ENCODE results near the gene DOCK2.

DOCK2 gene

DNA sequence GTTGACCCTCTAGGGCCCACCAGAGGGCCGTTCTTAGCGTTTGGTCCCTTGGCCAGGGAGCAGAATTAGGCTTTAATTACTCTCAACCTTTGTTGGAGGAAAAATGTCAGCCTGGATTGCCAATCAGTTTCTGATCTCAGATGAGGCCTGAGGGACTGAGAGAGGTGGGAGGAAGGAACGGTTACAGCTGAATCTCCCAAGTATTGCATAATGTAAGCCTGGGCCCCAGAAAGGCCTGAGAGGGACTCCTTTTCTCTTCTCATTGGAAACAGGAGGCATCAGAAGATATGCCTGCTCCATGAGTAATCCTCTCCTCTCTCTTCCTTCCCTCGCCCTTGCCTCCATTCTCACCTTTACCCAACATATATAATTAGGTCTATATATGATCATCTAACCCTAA lies 237.5 kb downstream of the DOCK2 start:
- no peak for DNase-seq

DNA sequence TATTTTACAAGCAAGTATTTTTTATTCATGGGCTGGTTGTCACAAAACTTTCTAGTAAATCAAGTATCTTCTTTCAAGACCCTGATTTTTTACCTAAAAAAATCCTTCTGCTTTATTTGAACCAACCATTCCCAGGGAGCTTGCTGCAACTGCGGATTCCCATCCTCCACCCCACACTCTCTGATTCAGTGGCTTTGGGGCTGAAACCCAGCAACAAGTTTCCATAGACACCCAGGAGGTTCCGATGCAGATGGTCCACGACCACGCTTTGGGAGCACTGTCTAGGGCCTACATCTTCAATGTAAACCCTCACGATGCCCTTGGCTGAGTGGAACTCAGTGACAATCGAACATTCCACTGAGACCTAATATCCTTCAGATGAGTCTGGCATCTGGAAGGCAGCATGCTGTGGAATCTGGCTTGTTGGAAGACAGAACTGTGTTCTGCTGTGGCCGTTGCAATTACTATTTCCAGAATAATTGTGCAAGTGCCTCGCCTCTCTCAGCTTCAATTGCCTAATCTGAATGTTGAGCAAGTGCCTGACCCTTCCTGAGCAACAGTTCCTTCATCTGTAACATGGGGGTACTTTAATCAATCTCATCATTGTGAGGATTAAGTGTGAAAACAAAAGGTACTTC lies 238.1 kb downstream of the DOCK2 start:
- DNase-seq = no peak

- DNase-seq = no peak
These were observed 238.7 kb downstream of the DOCK2 start for GRCh38 chr5:169875731-169876130.

DNA sequence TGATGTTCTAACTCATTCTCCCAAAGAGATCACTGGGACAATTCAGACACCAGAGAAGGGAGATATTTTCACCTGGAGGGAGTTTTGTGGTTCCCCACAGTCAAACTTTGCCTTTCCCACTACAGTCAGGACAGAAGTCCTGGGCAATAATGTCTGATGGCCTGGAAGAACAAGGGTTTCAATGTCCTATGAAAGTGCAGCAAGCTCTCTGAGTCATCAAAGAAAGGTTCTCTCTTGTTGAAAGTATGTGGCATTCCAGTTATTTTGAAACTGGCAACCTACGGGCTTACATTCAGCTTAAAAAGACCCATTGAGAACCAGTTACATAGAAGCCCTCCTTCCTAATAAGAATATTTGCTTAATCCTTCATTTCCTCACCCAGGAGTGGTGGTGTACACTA lies 239.3 kb downstream of the DOCK2 start:
- no peak for DNase-seq

GRCh38 chr5:169880012-169880663 lies 243.1 kb downstream of the DOCK2 start:
- DNase-seq = no peak

- DNase-seq = no peak
These were observed 243.7 kb downstream of the DOCK2 start for GRCh38 chr5:169880785-169881184.

GRCh38 chr5:169881702-169882303 lies 244.7 kb downstream of the DOCK2 start:
- no peak for DNase-seq

GRCh38 chr5:169886033-169886432 lies 249.0 kb downstream of the DOCK2 start:
- no peak for DNase-seq

DNA sequence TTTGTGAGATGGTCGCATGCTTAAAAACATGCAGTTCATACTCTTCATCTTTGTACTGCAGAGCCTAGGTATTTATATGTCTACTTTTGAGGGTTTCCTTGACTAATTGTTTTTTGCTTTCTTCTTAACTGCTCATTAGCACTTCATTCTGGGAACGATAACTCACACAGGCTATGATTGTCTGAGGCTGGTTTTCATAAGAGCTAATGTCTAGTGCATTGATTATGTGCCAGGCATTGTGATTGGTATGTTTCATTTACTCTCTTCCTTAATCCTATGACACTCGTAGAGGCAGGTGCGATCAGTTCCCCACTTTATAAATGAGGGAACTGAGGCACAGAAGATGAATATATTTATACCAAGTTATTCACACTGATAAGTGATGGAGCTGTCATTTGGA lies 249.6 kb downstream of the DOCK2 start:
- DNase-seq = no peak

DNA sequence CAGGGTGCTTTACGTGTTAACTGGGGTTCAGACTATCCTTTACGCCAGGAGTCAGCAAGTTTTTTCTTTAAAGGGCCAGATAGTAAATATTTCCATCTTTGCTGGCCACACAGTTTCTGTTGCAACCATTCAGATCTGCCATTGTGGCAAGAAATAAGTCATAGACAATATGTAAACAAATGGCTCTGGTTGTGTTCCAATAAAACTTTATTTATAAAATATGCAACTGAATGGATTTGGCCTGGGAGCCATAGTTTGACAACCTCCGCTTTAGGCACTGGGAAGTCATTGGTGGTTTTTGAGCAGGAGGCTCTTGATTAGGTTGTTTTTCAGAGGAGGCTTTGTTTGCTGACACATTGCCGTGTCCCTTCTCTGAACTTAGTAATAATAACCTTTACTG lies 252.5 kb downstream of the DOCK2 start:
- DNase-seq = no peak

DNA sequence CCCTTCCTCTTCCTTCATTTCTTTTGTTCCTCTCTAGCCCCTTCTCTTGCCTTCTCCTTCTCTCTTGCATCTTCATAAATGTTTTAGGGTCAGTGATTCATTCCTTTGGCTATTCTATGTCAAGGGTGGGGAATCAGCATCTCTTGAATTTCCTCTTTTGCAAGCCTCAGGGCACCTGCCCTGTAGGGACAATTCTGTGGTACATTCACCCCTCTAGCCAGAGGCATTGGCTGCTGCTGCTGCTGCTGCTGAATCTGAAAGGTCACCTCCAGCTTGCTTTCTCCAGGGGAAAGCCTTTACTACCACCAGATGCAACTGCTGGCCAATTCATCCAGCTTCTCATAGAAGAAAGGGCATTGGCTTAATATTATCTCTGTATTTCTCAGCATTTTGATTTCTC lies 255.9 kb downstream of the DOCK2 start:
- DNase-seq = no peak

- DNase-seq = no peak
These were observed 256.5 kb downstream of the DOCK2 start for GRCh38 chr5:169893571-169893970.

- no peak for DNase-seq
These were observed 258.9 kb downstream of the DOCK2 start for GRCh38 chr5:169895926-169896325.

- no peak for DNase-seq
These were observed 260.4 kb downstream of the DOCK2 start for GRCh38 chr5:169897481-169897880.

- no peak for DNase-seq
These were observed 264.8 kb downstream of the DOCK2 start for GRCh38 chr5:169901896-169902295.

- no peak for DNase-seq
These were observed 267.0 kb downstream of the DOCK2 start for GRCh38 chr5:169904059-169904458.

- no peak for DNase-seq
These were observed 267.4 kb downstream of the DOCK2 start for GRCh38 chr5:169904508-169904907.

DNA sequence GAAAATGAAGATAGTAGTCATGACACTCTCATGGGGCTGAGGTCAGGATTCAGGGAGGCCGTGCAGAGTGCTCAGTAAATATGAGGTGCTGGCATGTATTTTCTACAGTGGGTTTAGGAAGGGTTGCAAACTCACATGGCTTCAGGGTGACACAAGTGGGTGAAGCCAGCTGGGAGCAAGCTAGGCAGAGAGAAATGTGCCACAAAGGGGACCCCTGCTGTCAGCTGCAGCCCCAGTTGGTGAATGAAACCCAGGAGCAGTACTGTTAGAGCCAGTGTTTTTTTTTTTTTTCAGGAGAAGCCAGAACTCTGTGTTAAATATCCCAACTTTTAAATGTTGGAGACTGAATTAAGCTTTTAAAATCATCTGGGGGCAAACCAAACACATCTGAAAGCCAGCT lies 267.9 kb downstream of the DOCK2 start:
- DNase-seq = no peak

DNA sequence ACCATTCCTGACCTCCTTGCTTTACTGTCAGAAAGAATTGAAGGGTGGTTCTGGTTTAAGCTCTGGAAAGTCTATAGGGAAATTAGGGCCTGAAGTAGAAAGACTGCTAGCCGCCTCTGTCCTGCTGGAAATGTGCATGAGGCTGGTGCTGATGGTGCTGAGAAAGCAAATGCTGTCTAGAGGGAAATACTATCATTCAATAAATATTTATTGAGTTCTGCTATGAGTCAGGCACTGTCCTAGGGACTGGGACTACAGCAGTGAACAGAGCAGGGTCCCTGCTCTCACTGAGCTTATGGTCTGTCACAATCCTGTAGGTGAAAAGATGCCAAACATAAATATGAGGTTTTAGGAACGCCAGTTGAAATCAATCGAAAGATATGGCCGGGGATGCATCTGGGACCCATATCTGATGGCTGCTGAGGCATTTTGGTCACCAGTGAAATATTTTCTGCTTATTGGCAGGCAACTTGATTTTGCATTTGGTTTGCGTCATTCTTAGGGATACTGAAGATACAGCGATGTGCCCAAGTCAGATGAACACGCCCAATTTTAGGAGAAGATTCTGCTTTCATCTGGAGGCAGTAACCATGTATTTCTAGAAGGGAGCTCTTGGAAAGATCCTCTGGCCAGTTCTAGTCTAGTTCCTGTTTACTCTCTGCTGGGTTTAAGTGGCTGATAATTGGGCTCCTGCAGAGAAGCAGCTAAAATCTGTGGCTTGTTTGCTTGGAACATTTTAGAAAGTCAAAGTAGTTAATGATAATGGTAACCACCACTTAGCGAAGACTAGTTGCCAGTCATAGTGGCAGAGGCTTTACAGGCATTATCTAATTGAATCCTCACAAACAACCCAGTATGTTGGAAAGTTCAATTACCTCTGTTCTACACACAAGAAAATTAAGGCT lies 269.9 kb downstream of the DOCK2 start:
- no peak for DNase-seq

DNA sequence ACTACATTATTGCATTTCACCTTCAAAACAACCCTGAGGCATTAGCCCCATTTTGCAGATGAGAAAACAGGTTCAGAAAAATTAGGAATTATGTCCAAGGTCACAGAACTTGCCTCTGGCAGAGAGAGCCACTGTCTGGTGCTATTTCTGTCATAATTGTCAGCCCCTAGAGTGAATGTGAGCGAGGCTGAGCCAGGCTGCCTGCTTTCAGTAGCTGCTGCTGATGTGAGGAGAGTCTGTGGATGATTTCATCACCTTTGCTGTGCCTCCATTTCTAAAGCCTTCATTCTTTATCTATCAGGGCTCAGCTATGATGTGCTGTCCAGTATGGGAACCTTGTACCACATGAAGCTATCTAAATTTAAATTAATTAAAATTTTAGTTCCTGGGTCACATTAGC lies 271.8 kb downstream of the DOCK2 start:
- no peak for DNase-seq

GRCh38 chr5:169909945-169910344 lies 272.9 kb downstream of the DOCK2 start:
- DNase-seq = no peak

DNA sequence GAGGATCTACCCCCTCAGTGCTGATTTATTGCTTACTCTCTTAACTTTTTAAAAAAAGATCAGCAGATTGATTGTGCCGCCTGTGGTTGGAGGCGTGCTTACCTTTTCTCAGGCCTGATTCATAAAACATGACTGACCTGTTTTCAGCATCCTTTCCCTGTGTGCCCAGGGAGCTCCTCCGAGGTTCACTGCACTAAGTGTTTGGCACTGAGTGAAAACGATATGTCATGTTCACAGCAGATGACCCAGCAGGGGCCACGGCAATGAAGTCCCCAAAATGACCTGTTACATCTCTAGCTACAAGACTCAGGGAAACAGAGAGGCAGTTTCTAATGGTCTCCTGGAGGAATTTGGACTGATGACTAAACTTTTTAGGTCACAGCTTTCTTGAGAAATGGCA lies 273.3 kb downstream of the DOCK2 start:
- DNase-seq = no peak

- no peak for DNase-seq
These were observed 274.6 kb downstream of the DOCK2 start for GRCh38 chr5:169911448-169912212.

Data from activated T-cell treated with anti-CD3 and anti-CD28 coated beads for 4 hours (primary cell).